Calu3 (cell line): ENCODE results near the gene KIF2C. TPM values are rescaled to one million over a fixed set of nuclear protein-coding genes. Genes with fewer than 3 reads are reported as not detected.
"Not testable (repeated sequence)": the region's sequence is repeated elsewhere in the genome, so short reads cannot be mapped to it uniquely, and the experiment has no call there.

Experiments used
- BruUV-seq: library from RNA; stranded (reverse); fragments of 400-500 nt; replicated peaks from 2 replicates; lab custom pipeline; 2021; lab: Mats Ljungman, UMichigan
- CTCF ChIA-PET: fragments of 300-600 bp; sonication (Branson Sonifier 250); formaldehyde crosslinking; loops from one replicate; lab custom pipeline; 2022; ENCODE audit warnings: antibody characterized with exemption; lab: Charles Lee
- DNase-seq: peaks from one replicate; pipeline ENCODE4 v3.0.0; 2022
- H3K27ac Mint-ChIP-seq: one replicate; pipeline ENCODE4 v1.8.0; 2022; ENCODE audit warnings: mixed read lengths; ENCODE audit not compliant: unreplicated experiment
- H3K27me3 Mint-ChIP-seq: one replicate; pipeline ENCODE4 v1.8.0; 2022; ENCODE audit warnings: mixed read lengths; ENCODE audit not compliant: unreplicated experiment
- H3K36me3 Mint-ChIP-seq: one replicate; pipeline ENCODE4 v1.8.0; 2022; ENCODE audit warnings: mild to moderate bottlenecking, moderate library complexity, mixed read lengths; ENCODE audit not compliant: insufficient read depth, unreplicated experiment
- H3K4me1 Mint-ChIP-seq: one replicate; pipeline ENCODE4 v1.8.0; 2022; ENCODE audit warnings: mild to moderate bottlenecking, low read depth, mixed read lengths; ENCODE audit not compliant: unreplicated experiment
- H3K4me3 Mint-ChIP-seq: one replicate; pipeline ENCODE4 v1.8.0; 2022; ENCODE audit warnings: mild to moderate bottlenecking, low read depth, moderate library complexity, mixed read lengths; ENCODE audit not compliant: unreplicated experiment
- H3K9me3 Mint-ChIP-seq: one replicate; pipeline ENCODE4 v1.8.0; 2022; ENCODE audit warnings: low read depth, mixed read lengths; ENCODE audit not compliant: unreplicated experiment
- CTCF ChIP-seq: fragments of 200-600 bp; IDR thresholded peaks from one replicate; pipeline ENCODE4 v1.8.0; 2022; ENCODE audit warnings: antibody characterized with exemption; ENCODE audit not compliant: unreplicated experiment
- intact Hi-C: fragments of 100-400 bp; cut with micrococcal nuclease; formaldehyde crosslinking; loops from one replicate; pipeline ENCODE4 v1.10.0; 2022; ENCODE audit not compliant: unreplicated experiment
- total RNA-seq: library from RNA; stranded (reverse); gene quantifications from 2 replicates; pipeline ENCODE4 v1.2.3, GENCODE V29; 2022

Gene KIF2C
- total RNA-seq, 1 experiment from 2014 or later, result 67.6 TPM

- no TSS peak for BruUV-seq
- no peak for TF ChIP-seq CTCF
- Mint-ChIP-seq H3K9me3 (no peaks in the 10 kb centered on the region), H3K27me3 (no peaks in the 10 kb centered on the region), H3K4me3 (no peak overlapping the region), H3K4me1 (peaks cover 10% of the 10 kb centered on the region), H3K36me3 (no peaks in the 10 kb centered on the region), H3K27ac (no peak overlapping the region)
- CTCF ChIA-PET, result no interaction called here
- no peak for DNase-seq
- intact Hi-C loops, result no loop called here
Measured at GRCh38 chr1:44695671-44696070, 44.0 kb upstream of the KIF2C start.

- Mint-ChIP-seq H3K27ac (no peak overlapping the region), H3K9me3 (no peaks in the 10 kb centered on the region), H3K4me3 (no peak overlapping the region), H3K4me1 (peaks cover 7% of the 10 kb centered on the region), H3K27me3 (no peaks in the 10 kb centered on the region), H3K36me3 (no peaks in the 10 kb centered on the region)
- no peak for DNase-seq
- CTCF ChIA-PET, result no interaction called here
- intact Hi-C loops, result no loop called here
- BruUV-seq, result no TSS peak
- TF ChIP-seq CTCF, result no peak
Measured at GRCh38 chr1:44696101-44696500, 43.5 kb upstream of the KIF2C start.

DNA sequence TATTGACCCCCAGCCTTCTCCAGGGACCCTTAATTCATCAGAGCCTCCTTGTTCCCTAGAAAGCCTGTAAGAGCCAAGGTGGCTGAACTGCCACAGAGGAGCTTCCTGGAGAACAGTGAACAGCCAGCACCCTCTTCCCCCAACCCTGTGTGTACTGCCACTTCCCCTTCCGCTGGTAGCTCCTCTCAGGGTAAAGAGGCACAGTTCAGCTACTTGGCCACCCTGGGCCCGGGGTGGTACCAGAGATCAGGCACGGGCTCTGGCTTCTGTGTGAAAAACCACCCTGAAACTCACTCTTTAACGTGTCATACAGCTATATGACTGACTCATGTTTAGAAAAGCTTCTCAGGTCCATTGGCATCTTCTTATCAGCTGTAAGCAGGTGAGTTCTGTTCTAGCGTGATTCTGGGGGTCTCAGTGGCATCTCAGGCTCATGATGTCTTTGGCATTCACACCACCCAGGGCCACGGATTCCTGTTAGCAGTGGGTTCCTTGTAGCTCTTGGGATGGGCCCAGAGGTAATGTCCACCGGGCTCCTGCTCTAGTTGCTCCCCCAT is 42.8 kb upstream of the KIF2C start:
- no peaks in the 10 kb centered on the region for H3K27me3 Mint-ChIP-seq
- H3K4me1 Mint-ChIP-seq, result no peaks in the 10 kb centered on the region
- CTCF ChIA-PET, result interaction anchor here (1.8 kb wide), 1 partner anchor 44 kb away, joined by 5 read pairs; no protein-coding TSS in a partner anchor
- no peak overlapping the region for H3K27ac Mint-ChIP-seq
- DNase-seq, result no peak
- H3K9me3 Mint-ChIP-seq, result no peaks in the 10 kb centered on the region
- no peak for TF ChIP-seq CTCF
- no TSS peak for BruUV-seq
- intact Hi-C loops, result no loop called here
- H3K4me3 Mint-ChIP-seq, result no peak overlapping the region
- no peaks in the 10 kb centered on the region for H3K36me3 Mint-ChIP-seq

DNA sequence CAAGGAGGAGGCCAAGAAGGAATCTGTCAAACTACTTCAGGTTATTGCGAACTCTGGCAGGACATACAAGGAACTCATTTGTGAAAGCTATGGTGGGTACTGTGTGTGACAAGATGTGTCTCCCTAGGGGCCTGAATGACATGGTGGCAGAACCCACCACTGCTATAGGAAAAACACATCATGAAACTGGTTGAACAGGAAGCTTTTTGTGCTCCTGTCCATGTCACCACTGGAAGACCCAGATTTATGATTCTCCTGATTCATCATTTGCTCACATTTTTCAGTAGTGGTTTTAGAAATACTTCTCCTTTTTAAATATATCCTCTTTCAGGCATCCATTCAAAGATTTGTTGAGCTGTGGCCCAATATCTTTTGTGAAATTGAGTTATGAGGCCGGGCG is 41.5 kb upstream of the KIF2C start:
- no peak overlapping the region for H3K4me3 Mint-ChIP-seq
- BruUV-seq, result no TSS peak
- H3K36me3 Mint-ChIP-seq, result no peaks in the 10 kb centered on the region
- intact Hi-C loops, result no loop called here
- H3K27ac Mint-ChIP-seq, result no peak overlapping the region
- peaks cover 7% of the 10 kb centered on the region for H3K4me1 Mint-ChIP-seq
- no peaks in the 10 kb centered on the region for H3K9me3 Mint-ChIP-seq
- CTCF ChIA-PET, result interaction anchor here (0.5 to 1.8 kb wide), 3 partner anchors 29 to 45 kb away, joined by 3 to 8 read pairs (median 5); no protein-coding TSS in a partner anchor
- DNase-seq, result no peak
- no peaks in the 10 kb centered on the region for H3K27me3 Mint-ChIP-seq
- TF ChIP-seq CTCF, result no peak

DNA sequence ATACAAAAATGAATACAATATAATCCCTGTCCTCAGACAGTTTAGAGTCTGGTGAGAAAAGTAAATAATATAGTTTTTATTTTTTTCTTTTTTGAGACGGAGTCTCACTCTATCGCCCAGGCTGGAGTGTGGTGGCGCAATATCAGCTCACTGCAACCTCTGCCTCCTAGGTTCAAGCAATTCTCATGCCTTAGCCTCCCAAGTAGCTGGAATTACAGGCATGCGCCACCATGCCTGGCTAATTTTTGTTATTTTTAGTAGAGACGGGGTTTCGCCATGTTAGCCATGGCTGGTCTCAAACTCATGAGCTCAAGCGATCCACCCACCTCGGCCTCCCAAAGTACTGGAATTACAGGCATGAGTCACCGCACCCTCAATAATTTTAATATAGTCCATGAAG is 40.3 kb upstream of the KIF2C start:
- DNase-seq, H3K27me3 Mint-ChIP-seq, BruUV-seq, H3K4me3 Mint-ChIP-seq, H3K36me3 Mint-ChIP-seq, H3K4me1 Mint-ChIP-seq, H3K9me3 Mint-ChIP-seq, intact Hi-C loops, H3K27ac Mint-ChIP-seq: not testable (repeated sequence)
- CTCF ChIA-PET, result interaction anchor here (0.7 kb wide), 1 partner anchor 14 kb away, joined by 7 read pairs; no protein-coding TSS in a partner anchor
